Measurements from ENCODE around the gene SCMH1. TPM values are rescaled to one million over a fixed set of nuclear protein-coding genes. Genes with fewer than 3 reads are reported as not detected.
A peak's percentile ranks its signal among the peaks of the same experiment; 100 is the strongest.

SCMH1 gene
- total RNA-seq, 1 experiment from 2014 or later, result 25.9 TPM

DNA sequence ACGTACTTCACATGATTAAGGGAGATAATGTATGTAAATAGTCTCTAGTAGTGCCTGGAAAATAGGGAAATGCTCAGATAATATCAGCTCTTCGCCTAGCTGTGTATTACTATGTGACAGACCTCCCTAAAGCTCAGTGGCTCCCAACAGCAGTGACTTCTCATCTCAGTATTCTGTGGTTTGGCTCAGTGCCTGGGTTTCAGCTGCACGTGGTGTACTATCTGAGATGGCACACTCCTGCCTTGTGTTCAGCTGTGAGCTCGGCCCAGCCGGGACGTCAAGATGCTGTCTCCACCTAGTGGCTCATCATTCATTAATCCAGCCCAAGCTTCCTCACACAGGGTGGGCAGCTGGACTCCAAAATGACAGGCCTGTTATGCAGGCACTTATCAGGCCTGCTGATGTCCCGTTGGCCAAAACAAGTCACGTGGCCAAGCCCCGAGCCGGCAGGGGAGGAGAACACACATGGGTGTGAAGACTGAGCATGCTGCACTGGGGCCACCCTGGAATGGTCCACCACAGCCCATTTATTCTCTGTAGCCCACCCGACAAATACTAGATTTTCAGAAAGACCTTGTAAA is 238.4 kb downstream of the SCMH1 start:
- Mint-ChIP-seq H3K27ac (ENCODE audit: unreplicated experiment) (no peak overlapping the region), H3K36me3 (ENCODE audit: insufficient read depth, unreplicated experiment) (peaks cover 64% of the 10 kb centered on the region), H3K9me3 (ENCODE audit: low read depth, unreplicated experiment) (no peaks in the 10 kb centered on the region), H3K4me1 (ENCODE audit: low read depth, unreplicated experiment) (peaks cover 22% of the 10 kb centered on the region), H3K27me3 (ENCODE audit: unreplicated experiment) (no peaks in the 10 kb centered on the region), H3K4me3 (ENCODE audit: low read depth, unreplicated experiment) (no peak overlapping the region)
- CTCF ChIA-PET, result interaction anchor here (0.6 to 2.0 kb wide), 12 partner anchors 9 to 378 kb away, joined by 3 to 13 read pairs (median 7); partner anchors contain the start of genes CITED4 and CTPS1
- intact Hi-C loops (cut with micrococcal nuclease; ENCODE audit: unreplicated experiment), result loop anchor here (1.0 to 2.0 kb wide), 2 partner anchors 49 to 155 kb away; no protein-coding TSS in a partner anchor
- TF ChIP-seq, protein P1, sequence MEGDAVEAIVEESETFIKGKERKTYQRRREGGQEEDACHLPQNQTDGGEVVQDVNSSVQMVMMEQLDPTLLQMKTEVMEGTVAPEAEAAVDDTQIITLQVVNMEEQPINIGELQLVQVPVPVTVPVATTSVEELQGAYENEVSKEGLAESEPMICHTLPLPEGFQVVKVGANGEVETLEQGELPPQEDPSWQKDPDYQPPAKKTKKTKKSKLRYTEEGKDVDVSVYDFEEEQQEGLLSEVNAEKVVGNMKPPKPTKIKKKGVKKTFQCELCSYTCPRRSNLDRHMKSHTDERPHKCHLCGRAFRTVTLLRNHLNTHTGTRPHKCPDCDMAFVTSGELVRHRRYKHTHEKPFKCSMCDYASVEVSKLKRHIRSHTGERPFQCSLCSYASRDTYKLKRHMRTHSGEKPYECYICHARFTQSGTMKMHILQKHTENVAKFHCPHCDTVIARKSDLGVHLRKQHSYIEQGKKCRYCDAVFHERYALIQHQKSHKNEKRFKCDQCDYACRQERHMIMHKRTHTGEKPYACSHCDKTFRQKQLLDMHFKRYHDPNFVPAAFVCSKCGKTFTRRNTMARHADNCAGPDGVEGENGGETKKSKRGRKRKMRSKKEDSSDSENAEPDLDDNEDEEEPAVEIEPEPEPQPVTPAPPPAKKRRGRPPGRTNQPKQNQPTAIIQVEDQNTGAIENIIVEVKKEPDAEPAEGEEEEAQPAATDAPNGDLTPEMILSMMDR (IDR thresholded peaks at IDR 0.05; ENCODE audit: unreplicated experiment), result peak; percentile 24
- DNase-seq, result peak; percentile 91
- BruUV-seq (replicated peaks), result no TSS peak

DNA sequence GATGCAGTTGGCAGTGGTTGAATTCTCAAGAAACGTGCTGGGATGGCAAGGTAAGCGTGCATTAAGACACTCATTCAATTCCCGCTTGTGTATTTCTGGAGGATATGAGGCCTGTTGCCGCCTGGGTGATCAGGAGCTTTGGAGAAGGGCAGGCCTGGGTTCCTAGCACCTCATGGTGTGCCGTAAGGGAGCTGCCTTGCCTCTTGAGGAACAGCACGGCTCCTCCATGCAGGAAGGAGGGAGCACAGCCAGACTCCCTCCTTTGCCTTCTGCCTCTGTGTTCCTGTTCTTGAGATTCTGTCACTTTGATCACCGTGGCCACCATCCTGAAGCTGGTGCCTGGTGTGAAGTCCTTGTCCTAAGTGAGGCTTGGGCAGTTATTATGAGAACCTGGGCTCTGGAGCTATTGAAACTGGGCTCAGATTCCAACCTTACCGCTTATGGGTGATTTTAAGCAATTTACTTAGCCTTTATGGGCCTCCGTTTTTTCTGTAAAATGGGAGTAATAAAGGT is 238.9 kb downstream of the SCMH1 start:
- BruUV-seq (replicated peaks), result no TSS peak
- Mint-ChIP-seq H3K27me3 (ENCODE audit: unreplicated experiment) (no peaks in the 10 kb centered on the region), H3K27ac (ENCODE audit: unreplicated experiment) (no peak overlapping the region), H3K4me1 (ENCODE audit: low read depth, unreplicated experiment) (peaks cover 22% of the 10 kb centered on the region), H3K4me3 (ENCODE audit: low read depth, unreplicated experiment) (no peak overlapping the region), H3K9me3 (ENCODE audit: low read depth, unreplicated experiment) (no peaks in the 10 kb centered on the region), H3K36me3 (ENCODE audit: insufficient read depth, unreplicated experiment) (peaks cover 64% of the 10 kb centered on the region)
- no peak for DNase-seq
- CTCF ChIA-PET, result interaction anchor here (0.8 to 2.0 kb wide), 9 partner anchors 8 to 378 kb away, joined by 3 to 13 read pairs (median 7); partner anchors contain the start of genes CITED4 and CTPS1
- intact Hi-C loops (cut with micrococcal nuclease; ENCODE audit: unreplicated experiment), result loop anchor here (1.0 to 2.0 kb wide), 2 partner anchors 48 to 155 kb away; no protein-coding TSS in a partner anchor
- TF ChIP-seq, protein P1 (IDR thresholded peaks at IDR 0.05; ENCODE audit: unreplicated experiment), result no peak

DNA sequence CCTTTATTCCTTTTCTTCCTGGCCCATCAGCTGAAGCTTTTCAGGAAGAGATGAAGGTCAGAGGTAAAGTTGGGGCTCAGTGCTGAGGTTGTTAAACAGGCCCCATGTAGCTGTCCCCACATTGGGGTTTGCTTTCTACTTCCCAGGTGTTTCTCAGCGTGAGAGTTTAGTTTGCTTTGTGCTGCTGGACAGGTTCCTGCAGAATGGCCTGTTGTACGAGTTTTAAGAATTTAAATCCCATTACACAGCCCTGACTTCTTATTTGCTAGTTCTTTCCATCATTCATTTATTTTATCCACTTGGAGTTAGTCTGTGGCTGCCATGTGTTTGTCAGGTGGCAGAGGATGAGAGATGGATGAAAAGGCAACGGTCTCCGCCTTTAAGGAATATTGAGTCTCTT is 243.4 kb downstream of the SCMH1 start:
- no peaks in the 10 kb centered on the region for H3K27me3 Mint-ChIP-seq (ENCODE audit: unreplicated experiment)
- H3K9me3 Mint-ChIP-seq (ENCODE audit: low read depth, unreplicated experiment), result no peaks in the 10 kb centered on the region
- DNase-seq, result no peak
- H3K4me3 Mint-ChIP-seq (ENCODE audit: low read depth, unreplicated experiment), result no peak overlapping the region
- H3K4me1 Mint-ChIP-seq (ENCODE audit: low read depth, unreplicated experiment), result peaks cover 19% of the 10 kb centered on the region
- CTCF ChIA-PET, result no interaction called here
- intact Hi-C loops (cut with micrococcal nuclease; ENCODE audit: unreplicated experiment), result no loop called here
- peaks cover 58% of the 10 kb centered on the region for H3K36me3 Mint-ChIP-seq (ENCODE audit: insufficient read depth, unreplicated experiment)
- no TSS peak for BruUV-seq (replicated peaks)
- H3K27ac Mint-ChIP-seq (ENCODE audit: unreplicated experiment), result no peak overlapping the region
- TF ChIP-seq, protein P1 (IDR thresholded peaks at IDR 0.05; ENCODE audit: unreplicated experiment), result no peak

DNA sequence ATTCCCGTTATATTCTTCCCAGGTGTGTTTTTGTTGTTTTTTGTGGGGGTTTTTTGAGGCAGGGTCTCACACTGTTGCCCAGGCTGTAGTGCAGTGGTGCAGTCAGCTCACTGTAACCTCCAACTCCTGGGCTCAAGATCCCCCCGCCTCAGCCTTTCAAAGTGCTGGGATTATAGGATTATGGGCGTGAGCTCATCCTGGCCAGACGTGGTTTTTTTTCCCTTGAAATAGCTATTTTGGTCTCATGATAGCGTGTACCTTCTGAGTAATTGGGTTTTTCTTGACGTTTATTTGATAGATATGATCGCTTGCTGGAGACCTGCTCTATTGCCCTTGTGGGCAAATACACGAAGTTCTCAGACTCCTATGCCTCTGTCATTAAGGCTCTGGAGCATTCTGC is 245.0 kb downstream of the SCMH1 start:
- no peak for DNase-seq
- intact Hi-C loops (cut with micrococcal nuclease; ENCODE audit: unreplicated experiment), result no loop called here
- TF ChIP-seq, protein P1 (IDR thresholded peaks at IDR 0.05; ENCODE audit: unreplicated experiment), result no peak
- Mint-ChIP-seq H3K4me3 (ENCODE audit: low read depth, unreplicated experiment) (no peak overlapping the region), H3K36me3 (ENCODE audit: insufficient read depth, unreplicated experiment) (peaks cover 59% of the 10 kb centered on the region), H3K4me1 (ENCODE audit: low read depth, unreplicated experiment) (peaks cover 3% of the 10 kb centered on the region), H3K27ac (ENCODE audit: unreplicated experiment) (no peak overlapping the region), H3K27me3 (ENCODE audit: unreplicated experiment) (no peaks in the 10 kb centered on the region), H3K9me3 (ENCODE audit: low read depth, unreplicated experiment) (no peaks in the 10 kb centered on the region)
- CTCF ChIA-PET, result no interaction called here
- BruUV-seq (replicated peaks), result no TSS peak
